GM15510 (cell line): ENCODE results near the gene MYBPC1.

Source experiments
- POLR2A ChIP-seq: IDR thresholded peaks from 3 replicates; pipeline ENCODE4 v1.6.1; 2011; ENCODE audit warnings: borderline replicate concordance; ENCODE audit not compliant: insufficient read length; ENCODE audit errors: extremely low read depth

MYBPC1 gene

GRCh38 chr12:101594700-101595099 is at the start of gene MYBPC1:
MYBPC1 (plus strand) TSS chr12:101594971; CDS start chr12:101595071, 100 bp downstream.
- TF ChIP-seq POLR2A, result no peak

GRCh38 chr12:101551362-101552114 is 43.2 kb upstream of the MYBPC1 start:
- TF ChIP-seq POLR2A, result no peak

GRCh38 chr12:101552277-101552676 is 42.5 kb upstream of the MYBPC1 start:
- TF ChIP-seq POLR2A, result no peak

GRCh38 chr12:101557094-101557493 is 37.7 kb upstream of the MYBPC1 start:
- TF ChIP-seq POLR2A, result no peak

GRCh38 chr12:101563212-101563611 is 31.6 kb upstream of the MYBPC1 start:
- no peak for TF ChIP-seq POLR2A

GRCh38 chr12:101564912-101565311 is 29.9 kb upstream of the MYBPC1 start:
- no peak for TF ChIP-seq POLR2A

- TF ChIP-seq POLR2A, result no peak
These were observed 28.5 kb upstream of the MYBPC1 start for GRCh38 chr12:101566318-101566717.

- TF ChIP-seq POLR2A, result no peak
These were observed 26.9 kb upstream of the MYBPC1 start for GRCh38 chr12:101567918-101568317.

GRCh38 chr12:101570047-101570446 is 24.7 kb upstream of the MYBPC1 start:
- no peak for TF ChIP-seq POLR2A

GRCh38 chr12:101571105-101571504 is 23.7 kb upstream of the MYBPC1 start:
- no peak for TF ChIP-seq POLR2A

- TF ChIP-seq POLR2A, result no peak
These were observed 21.0 kb upstream of the MYBPC1 start for GRCh38 chr12:101573743-101574142.

- no peak for TF ChIP-seq POLR2A
These were observed 16.4 kb upstream of the MYBPC1 start for GRCh38 chr12:101578417-101578816.

GRCh38 chr12:101581190-101581589 is 13.6 kb upstream of the MYBPC1 start:
- no peak for TF ChIP-seq POLR2A

GRCh38 chr12:101582937-101583336 is 11.8 kb upstream of the MYBPC1 start:
- TF ChIP-seq POLR2A, result no peak

GRCh38 chr12:101590383-101590782 is 4.4 kb upstream of the MYBPC1 start:
- no peak for TF ChIP-seq POLR2A

- no peak for TF ChIP-seq POLR2A
These were observed 3.0 kb upstream of the MYBPC1 start for GRCh38 chr12:101591781-101592180.
